ENCODE measurements around the gene SGSM2.

Gene SGSM2

DNA sequence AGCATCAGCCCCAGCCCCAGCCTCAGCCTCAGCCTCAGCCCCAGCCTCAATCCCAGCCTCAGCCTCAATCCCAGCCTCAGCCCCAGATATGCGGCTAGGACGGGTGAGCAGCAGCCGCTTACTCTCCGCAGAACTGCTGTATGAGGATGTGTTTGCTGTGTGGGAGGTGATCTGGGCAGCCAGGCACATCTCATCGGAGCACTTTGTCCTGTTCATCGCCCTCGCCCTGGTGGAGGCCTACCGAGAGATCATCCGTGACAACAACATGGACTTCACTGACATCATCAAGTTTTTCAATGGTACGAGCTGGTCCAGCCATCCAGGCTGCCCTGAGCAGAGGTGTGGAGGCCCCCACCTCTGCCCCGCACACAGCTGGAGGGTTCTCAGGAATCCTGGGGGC is 41.6 kb downstream of the SGSM2 start:
- Histone ChIP-seq H3K4me3 (no peak overlapping the region), H3K27me3 (ENCODE audit: low read depth) (no peaks in the 10 kb centered on the region), H3K9me3 (no peaks in the 10 kb centered on the region), H3K4me1 (peaks cover 4% of the 10 kb centered on the region; the same call in 1 of the 2 replicates), H3K36me3 (replicated peaks) (peaks cover 27% of the 10 kb centered on the region)
- DNase-seq (ENCODE audit: low spot score in 2 of 2) = no peak
- in situ Hi-C loops (cut with MboI; ENCODE audit: low sequenced_read_pairs) = loop anchor here (5.0 to 25.0 kb wide), 2 partner anchors 43 to 633 kb away; no protein-coding TSS in a partner anchor

DNA sequence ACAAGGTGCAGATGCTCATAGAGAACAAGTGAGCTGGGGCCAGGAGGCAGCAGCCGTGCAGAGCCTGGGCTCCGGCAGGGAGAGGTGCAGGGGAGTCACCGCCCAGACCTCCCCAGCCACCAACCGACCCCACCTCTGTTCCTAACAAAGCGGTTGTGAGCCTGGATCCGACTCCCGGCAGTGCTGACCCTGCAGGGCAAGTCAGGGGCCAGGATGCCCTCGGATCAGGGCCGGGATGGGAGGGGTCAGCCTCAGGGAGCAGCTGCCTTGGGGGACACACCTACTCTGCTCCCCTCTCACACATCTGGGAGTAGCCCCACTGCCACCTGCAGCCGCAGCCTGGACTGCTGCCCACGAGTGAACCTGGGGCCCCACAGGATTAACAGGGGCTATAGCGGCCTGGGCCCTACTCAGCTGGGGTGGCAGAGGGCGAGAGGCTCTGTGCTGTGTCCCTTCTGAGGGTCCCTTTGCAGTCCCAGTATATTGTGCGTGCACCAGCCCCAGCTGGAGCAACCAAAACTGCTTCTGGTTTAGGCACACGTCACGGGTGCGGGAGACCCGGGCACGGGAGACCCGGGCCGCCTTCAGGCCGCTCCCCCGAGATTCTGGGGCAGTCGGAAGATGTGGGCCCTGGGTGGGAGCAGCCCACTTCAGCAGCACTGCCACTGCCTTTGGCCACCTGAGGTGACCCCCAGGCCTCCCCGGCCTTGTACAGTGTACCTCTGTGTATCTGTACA is 42.4 kb downstream of the SGSM2 start:
- H3K36me3 ChIP-seq (replicated peaks) = peaks cover 27% of the 10 kb centered on the region
- no peaks in the 10 kb centered on the region for H3K27me3 ChIP-seq (ENCODE audit: low read depth)
- no peak for DNase-seq (ENCODE audit: low spot score in 2 of 2)
- peaks cover 4% of the 10 kb centered on the region; the same call in 1 of the 2 replicates for H3K4me1 ChIP-seq
- in situ Hi-C loops (cut with MboI; ENCODE audit: low sequenced_read_pairs) = loop anchor here (5.0 to 25.0 kb wide), 2 partner anchors 43 to 633 kb away; no protein-coding TSS in a partner anchor
- H3K4me3 ChIP-seq = no peak overlapping the region
- H3K9me3 ChIP-seq = no peaks in the 10 kb centered on the region

DNA sequence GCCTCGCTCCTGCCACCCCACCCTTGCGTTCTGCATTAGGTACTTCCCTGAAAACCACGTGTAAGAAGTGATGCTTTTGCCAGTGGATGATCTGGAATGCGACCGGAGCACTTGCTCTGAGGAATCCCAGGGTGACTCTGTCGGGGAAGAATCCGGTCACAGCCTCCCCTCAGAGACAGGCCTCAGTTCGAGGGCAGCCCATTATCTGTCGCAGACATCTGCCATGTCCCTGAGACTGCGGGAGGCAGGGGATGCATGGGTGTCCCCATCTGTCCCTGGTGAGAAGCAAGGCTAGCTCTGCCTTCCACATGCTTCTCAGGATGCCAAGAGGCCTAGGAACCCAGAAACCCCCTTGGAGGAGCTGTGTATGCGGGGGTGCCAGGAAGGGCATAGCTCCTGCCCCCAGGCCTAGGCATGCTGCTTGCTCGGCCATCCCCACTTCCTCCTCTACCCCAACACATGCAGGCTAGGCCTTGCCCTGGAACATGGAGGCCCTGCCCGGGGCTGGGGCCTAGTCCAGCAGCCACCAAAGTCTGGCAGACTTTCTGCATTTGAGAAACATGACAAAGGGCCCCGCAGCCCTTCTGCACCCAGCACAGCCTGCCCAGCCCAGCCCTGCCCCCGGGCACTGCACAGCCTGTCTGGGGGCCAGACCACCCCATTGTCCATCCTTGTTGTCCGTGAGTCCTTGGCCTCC is 43.1 kb downstream of the SGSM2 start:
- no peak for DNase-seq (ENCODE audit: low spot score in 2 of 2)
- Histone ChIP-seq H3K4me3 (no peak overlapping the region), H3K4me1 (peaks cover 4% of the 10 kb centered on the region; the same call in 1 of the 2 replicates), H3K27me3 (ENCODE audit: low read depth) (no peaks in the 10 kb centered on the region), H3K36me3 (replicated peaks) (peaks cover 24% of the 10 kb centered on the region), H3K9me3 (no peaks in the 10 kb centered on the region)
- in situ Hi-C loops (cut with MboI; ENCODE audit: low sequenced_read_pairs) = loop anchor here (25.0 kb wide), 1 partner anchor 632 kb away; no protein-coding TSS in a partner anchor

DNA sequence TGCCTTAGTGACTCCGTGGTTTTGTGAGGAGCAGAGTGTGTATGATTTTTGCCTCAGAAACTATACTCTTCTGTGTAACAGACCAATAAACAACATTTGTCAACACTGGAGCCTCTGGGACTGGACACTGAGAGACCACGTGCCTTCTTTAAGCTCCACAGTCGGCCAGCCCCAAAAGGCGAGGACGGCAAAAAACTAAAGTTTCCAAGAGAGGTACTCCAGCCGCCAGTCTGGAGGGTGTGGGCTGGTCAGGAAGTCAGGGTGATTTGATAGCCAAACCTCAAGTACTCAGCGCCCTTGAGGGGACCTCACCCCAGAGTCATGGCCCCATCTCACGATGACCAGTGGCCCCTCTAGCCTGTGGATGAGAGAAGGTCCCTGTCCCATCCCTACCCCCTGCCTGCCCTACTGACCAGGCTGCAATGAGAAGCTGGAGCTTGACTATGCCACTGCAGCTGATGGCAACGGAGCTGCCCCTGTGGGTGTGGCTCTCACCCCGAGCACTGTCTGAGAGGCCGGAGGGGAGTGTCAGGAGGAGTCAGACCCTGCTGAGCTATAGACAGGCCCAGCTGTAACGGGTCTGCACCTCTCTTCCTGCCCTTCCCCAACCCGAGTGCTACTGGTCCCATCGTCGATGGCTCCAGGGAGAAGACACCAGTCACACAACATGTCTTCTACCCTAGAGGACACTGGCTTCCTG is 43.8 kb downstream of the SGSM2 start:
- H3K27me3 ChIP-seq (ENCODE audit: low read depth) = no peaks in the 10 kb centered on the region
- no peaks in the 10 kb centered on the region for H3K9me3 ChIP-seq
- no peak for DNase-seq (ENCODE audit: low spot score in 2 of 2)
- in situ Hi-C loops (cut with MboI; ENCODE audit: low sequenced_read_pairs) = loop anchor here (25.0 kb wide), 1 partner anchor 631 kb away; no protein-coding TSS in a partner anchor
- peaks cover 20% of the 10 kb centered on the region for H3K36me3 ChIP-seq (replicated peaks)
- peaks cover 4% of the 10 kb centered on the region; the same call in 1 of the 2 replicates for H3K4me1 ChIP-seq
- no peak overlapping the region for H3K4me3 ChIP-seq

DNA sequence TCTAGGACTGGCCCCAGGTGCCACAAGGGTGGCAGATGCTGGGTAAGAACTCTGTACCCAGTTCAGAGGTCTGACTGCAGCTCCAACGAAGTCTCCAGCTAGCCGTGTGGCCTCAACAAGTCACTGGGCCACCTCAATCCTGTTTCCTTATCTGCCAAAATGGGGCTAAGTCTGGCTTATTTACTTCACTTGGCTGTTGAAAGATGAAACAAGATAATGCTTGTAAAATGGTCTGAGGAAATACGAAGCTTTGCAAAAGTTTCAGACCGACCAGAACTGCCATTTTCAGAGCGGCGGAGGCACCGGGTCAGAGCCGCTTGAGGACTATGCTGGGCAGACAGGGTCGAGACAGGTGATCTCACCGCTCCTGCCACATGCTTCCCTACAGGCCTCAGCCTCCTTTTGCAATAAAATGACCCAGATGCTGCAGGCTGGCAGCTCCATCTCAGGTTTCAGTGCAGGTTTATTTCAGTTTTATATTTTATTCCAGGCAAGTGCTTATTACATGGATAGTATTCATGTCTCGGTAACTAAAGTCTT is 46.4 kb downstream of the SGSM2 start:
- in situ Hi-C loops (cut with MboI; ENCODE audit: low sequenced_read_pairs) = loop anchor here (25.0 kb wide), 1 partner anchor 629 kb away; no protein-coding TSS in a partner anchor
- no peak overlapping the region for H3K4me3 ChIP-seq
- H3K36me3 ChIP-seq (replicated peaks) = peaks cover 20% of the 10 kb centered on the region
- H3K27me3 ChIP-seq (ENCODE audit: low read depth) = no peaks in the 10 kb centered on the region
- no peaks in the 10 kb centered on the region for H3K9me3 ChIP-seq
- no peak for DNase-seq (ENCODE audit: low spot score in 2 of 2)
- peaks cover 4% of the 10 kb centered on the region; the same call in 1 of the 2 replicates for H3K4me1 ChIP-seq

DNA sequence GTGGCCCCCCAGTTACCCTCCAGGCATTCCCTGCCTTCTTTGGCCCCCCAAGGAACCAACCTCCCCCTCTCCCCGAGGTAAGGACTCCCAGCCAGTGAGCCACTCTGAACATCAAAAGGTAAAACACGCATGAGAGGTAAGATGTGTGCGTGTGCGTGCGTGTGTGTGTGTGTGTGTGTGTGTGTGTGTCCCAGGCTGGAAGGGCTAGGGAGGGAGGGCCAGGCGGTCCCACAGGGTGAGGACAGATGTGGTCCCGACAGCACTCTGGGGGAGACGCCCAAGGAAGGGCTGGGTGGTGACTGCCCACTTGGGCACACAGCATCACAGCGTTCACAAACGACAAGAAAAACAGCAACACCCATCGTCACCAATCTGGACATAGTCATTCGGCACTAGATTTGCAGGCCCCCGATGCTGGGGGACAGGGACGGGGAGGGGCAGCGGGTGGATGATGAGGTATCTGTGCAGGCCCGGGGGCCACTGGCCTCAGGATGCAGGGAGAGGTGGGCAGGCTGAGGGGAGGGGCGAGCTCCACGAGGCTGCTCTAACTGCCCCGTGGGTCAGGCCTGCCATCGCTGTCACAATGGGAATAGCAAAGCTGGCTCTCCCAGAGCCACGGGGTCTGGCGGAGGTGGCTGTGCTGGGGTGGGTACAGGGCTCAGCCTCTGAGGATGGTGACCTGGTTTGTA is 47.3 kb downstream of the SGSM2 start:
- peaks cover 20% of the 10 kb centered on the region for H3K36me3 ChIP-seq (replicated peaks)
- in situ Hi-C loops (cut with MboI; ENCODE audit: low sequenced_read_pairs) = loop anchor here (25.0 kb wide), 1 partner anchor 628 kb away; no protein-coding TSS in a partner anchor
- no peak for DNase-seq (ENCODE audit: low spot score in 2 of 2)

DNA sequence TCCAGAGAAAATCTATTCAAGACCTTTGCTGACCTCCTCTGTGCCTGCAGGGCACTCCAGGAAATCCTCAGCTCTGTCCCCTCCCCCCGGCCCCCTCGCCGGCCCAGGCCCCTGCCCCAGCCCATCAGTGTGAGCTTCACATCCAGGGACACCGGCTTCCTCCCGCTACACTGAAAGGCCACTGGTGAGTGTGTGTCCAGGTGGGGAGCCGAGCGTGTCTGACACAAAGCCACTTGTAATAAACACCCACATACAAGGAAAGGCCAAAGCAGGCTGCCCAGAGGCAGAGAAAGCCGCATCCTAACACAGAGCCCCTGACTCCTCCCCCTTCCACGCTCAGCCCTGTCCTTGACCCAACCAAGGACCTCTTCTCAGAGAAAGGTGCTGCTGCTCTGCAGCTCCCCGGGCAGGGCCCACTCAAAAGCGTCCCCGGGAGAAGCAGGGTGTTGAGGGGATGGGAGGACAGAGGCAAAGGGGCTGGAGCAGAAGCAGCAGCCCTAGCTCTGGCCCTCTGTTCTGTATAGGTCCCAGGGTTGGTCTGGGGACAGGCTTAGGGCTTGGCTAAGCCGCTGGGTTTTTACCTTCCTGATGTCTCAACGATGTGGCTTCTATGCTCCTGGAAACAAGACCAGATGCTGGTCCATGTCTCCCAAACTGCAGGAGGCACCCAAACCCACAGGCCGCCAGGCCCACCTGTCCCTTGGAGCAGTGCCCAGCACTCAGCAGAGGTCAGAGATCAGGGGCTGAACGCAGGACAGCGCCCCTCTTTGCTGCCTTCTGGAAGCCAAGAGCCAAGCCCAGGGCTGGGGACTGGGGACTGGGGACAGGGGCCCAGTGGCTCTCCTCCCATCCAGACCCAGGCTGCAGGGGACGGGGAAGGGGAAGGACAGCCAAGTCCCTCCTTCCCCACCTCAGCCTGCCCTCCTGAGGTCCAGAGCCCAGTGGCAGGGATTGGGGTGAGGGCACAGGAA is 48.2 kb downstream of the SGSM2 start:
- Histone ChIP-seq H3K36me3 (replicated peaks) (peaks cover 20% of the 10 kb centered on the region), H3K27me3 (ENCODE audit: low read depth) (no peaks in the 10 kb centered on the region), H3K4me1 (peaks cover 4% of the 10 kb centered on the region; the same call in 1 of the 2 replicates), H3K4me3 (no peak overlapping the region), H3K9me3 (no peaks in the 10 kb centered on the region)
- no peak for DNase-seq (ENCODE audit: low spot score in 2 of 2)
- in situ Hi-C loops (cut with MboI; ENCODE audit: low sequenced_read_pairs) = loop anchor here (25.0 kb wide), 1 partner anchor 627 kb away; no protein-coding TSS in a partner anchor

More for the DNA sequence above, 47.3 kb downstream of the SGSM2 start:
- no peaks in the 10 kb centered on the region for H3K9me3 ChIP-seq
- H3K27me3 ChIP-seq (ENCODE audit: low read depth) = no peaks in the 10 kb centered on the region
- peaks cover 4% of the 10 kb centered on the region; the same call in 1 of the 2 replicates for H3K4me1 ChIP-seq
- H3K4me3 ChIP-seq = no peak overlapping the region

DNA sequence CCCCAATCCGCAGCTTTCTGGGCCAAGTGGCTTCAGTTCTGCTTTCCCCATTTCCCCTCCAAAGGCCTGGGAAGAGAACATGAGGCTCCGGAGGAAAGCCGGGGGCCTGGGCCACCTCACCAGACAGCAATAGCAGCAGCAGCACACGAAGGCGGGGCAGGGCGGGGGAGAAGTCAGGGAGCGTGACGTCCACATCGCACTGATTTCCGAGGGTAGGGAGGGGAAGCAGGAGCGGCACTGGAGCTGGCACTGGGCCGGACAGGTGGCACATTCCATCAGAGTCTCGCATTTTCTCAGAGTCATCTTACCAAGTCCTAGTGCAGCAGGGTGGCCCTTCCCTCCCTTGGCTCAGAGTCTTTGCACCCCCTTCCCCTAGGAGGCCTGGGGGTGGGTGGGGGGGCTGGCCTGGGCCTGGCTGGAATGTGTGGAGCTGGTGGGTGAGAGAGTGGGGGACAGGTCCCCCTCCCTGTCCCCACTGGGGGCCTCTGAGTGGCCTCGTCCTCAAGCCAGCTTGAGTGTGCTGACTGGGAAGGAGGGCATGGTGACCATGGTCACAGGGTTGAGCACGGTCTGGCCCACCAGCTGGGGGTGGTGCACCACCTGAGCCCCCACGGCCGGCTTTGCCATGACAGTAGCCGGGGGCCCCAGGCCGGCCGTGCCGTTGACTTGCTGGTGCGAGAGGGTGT is 49.2 kb downstream of the SGSM2 start:
- DNase-seq (ENCODE audit: low spot score in 2 of 2) = no peak
- H3K4me1 ChIP-seq = peaks cover 4% of the 10 kb centered on the region; the same call in 1 of the 2 replicates
- H3K4me3 ChIP-seq = no peak overlapping the region
- in situ Hi-C loops (cut with MboI; ENCODE audit: low sequenced_read_pairs) = loop anchor here (25.0 kb wide), 1 partner anchor 626 kb away; no protein-coding TSS in a partner anchor
- no peaks in the 10 kb centered on the region for H3K27me3 ChIP-seq (ENCODE audit: low read depth)
- H3K36me3 ChIP-seq (replicated peaks) = peaks cover 19% of the 10 kb centered on the region
- no peaks in the 10 kb centered on the region for H3K9me3 ChIP-seq

DNA sequence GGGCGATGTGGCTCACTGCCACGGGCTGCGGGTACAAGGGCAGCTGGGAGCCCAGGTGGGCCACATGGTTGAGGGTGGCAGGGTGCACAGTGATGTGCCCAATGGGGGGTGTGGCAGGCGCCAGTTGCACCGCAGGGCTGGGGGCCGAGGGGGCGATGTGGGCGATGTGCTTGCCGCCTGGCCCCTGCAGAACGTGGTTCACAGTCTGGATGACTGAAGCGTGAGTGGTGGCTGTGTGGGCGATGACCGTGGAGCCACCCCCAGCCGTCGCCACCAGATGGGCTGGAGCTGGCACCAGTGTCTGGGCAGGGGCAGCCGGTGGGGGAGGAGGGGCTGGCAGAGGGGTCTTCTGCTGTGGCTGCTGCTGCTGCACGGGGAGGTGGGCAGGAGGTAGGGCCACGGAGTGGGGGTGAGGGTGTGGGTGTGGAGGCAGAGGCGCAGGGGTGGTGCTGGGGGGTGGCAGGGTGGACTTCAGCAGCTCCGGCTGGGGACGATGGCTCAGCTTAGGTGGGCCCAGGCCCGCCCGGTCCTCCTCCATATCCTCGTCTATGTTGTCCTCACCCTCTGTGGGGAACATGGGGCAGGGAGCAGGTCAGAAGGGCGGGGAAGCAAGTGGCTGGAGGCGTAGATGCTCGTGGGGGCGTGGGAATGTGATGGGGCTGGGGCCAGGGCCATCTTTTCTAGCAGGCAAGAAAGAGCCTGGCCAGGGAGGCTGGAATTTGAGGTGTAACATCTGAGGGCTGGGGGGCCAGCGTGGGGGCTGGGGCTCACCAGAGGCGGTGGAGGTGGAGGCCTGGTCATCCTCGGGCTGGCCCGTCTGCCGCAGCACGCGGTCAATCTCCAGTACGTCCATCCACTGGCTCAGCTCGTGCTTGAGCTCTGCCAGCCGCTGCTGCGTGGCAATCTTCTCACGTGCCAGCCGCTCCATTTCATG is 50.1 kb downstream of the SGSM2 start:
- in situ Hi-C loops (cut with MboI; ENCODE audit: low sequenced_read_pairs) = loop anchor here (25.0 kb wide), 1 partner anchor 625 kb away; no protein-coding TSS in a partner anchor
- Histone ChIP-seq H3K27me3 (ENCODE audit: low read depth) (no peaks in the 10 kb centered on the region), H3K9me3 (no peaks in the 10 kb centered on the region), H3K4me1 (peaks cover 11% of the 10 kb centered on the region), H3K36me3 (replicated peaks) (peaks cover 17% of the 10 kb centered on the region), H3K4me3 (no peak overlapping the region)
- DNase-seq (ENCODE audit: low spot score in 2 of 2) = no peak

DNA sequence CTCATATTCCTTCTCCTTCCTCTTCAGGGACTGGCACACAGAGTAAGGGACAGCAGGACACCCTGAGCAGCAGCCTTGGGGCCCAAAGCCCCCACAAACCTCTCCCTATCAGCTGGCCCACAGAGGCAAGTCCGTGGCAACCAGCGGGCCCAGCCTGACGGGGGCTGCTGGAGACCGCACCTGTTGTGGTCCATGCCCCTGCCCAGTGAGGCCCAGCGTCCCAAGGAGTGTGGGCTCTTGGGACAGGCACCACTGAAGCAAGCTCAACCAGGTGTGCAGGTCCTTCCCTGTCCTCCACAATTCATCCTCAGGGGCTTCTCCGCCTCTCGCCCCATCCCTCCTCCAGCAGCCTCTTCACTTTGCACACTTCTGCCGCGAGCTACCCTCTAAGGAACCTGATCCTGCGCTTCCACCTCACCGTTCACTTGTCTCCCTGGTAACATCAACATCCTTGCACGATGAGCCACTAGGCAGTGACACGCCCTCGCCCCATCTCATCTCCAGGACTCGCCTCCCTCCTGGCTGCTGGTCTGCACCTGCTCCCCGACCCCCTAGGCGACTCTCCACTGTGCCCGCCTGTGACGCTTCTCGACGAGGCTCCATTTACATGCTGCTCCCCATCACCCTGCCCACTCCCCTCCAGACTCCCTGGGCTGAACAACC is 50.9 kb downstream of the SGSM2 start:
- DNase-seq (ENCODE audit: low spot score in 2 of 2) = no peak
- in situ Hi-C loops (cut with MboI; ENCODE audit: low sequenced_read_pairs) = loop anchor here (25.0 kb wide), 1 partner anchor 624 kb away; no protein-coding TSS in a partner anchor
- H3K36me3 ChIP-seq (replicated peaks) = peaks cover 17% of the 10 kb centered on the region
- H3K9me3 ChIP-seq = no peaks in the 10 kb centered on the region
- no peaks in the 10 kb centered on the region for H3K27me3 ChIP-seq (ENCODE audit: low read depth)
- H3K4me3 ChIP-seq = no peak overlapping the region
- H3K4me1 ChIP-seq = peaks cover 7% of the 10 kb centered on the region

Data from HAP-1 (cell line).